ENCODE measurements around the gene ZNF334.

The ZNF334 gene

DNA sequence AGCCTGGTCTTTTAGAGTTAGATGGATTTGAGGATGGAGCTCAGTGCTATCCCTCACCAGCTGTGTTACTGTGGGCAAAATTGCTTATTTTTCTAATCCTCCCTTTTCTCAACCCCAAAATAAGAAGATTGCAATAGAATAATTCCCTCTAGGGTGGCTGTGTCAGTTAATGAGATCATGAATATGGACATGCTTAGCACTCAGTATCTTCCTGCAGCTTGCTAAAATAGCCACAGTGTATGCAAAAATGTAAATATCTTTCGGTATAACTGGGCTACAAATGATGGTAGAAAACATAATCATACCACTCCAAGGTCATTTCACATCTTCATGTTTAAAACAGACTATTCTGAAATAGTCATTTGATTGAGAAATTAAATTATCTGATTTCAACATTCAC is 35.7 kb downstream of the ZNF334 start:
- peaks cover 40% of the 10 kb centered on the region for H3K27me3 Mint-ChIP-seq

DNA sequence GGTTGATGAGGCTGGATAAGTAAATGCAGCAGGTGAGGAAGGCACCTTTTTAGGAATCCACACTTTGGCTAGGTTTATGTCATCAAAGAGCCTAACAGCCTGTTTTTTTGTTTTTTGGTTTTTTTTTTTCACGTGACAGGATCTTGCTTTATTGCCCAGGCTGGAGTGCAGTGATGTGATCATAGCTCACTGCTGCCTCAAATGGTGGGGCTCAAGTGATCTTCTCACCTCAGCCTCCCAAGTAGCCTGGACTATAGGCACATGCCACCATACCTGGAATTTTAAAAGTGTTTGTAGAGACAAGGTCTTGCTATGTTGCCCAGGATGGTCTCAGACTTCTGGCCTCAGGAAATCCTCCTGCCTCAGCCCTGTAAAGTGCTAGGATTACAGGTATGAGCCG is 36.1 kb downstream of the ZNF334 start:
- H3K9me3 Mint-ChIP-seq: no peaks in the 10 kb centered on the region
- H3K4me3 Mint-ChIP-seq: no peak overlapping the region
- ATAC-seq (no peak), DNase-seq (no peak)
- H3K4me1 Mint-ChIP-seq: no peaks in the 10 kb centered on the region
- H3K27ac Mint-ChIP-seq: no peak overlapping the region
- H3K27me3 Mint-ChIP-seq: peaks cover 45% of the 10 kb centered on the region

More for the DNA sequence above, 35.7 kb downstream of the ZNF334 start:
- Mint-ChIP-seq H3K4me3 (no peak overlapping the region), H3K9me3 (no peaks in the 10 kb centered on the region), H3K27ac (no peak overlapping the region), H3K4me1 (no peaks in the 10 kb centered on the region)
- ATAC-seq (no peak), DNase-seq (no peak)

DNA sequence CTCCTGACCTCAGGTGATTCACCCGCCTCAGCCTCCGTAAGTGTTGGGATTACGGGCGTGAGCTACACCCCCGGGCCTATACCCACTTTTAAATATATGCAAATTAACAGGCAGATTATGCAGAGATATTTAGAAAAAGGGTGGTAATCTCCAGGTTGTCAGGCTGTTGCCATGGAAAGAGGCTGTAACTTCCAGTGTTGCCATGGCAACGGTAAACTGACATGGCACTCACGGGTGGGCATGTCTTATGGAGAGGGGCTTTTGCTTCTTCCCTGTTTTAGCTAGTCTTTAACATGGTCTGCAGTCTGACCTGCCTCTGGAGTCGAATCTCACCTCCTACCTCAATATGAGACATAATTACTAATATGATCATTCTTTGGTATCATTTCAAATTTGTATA is 44.9 kb downstream of the ZNF334 start:
- Mint-ChIP-seq H3K9me3 (no peaks in the 10 kb centered on the region), H3K27ac (no peak overlapping the region), H3K4me3 (no peak overlapping the region), H3K27me3 (peaks cover 23% of the 10 kb centered on the region), H3K4me1 (no peaks in the 10 kb centered on the region)
- no peak for DNase-seq
- ATAC-seq: no peak

DNA sequence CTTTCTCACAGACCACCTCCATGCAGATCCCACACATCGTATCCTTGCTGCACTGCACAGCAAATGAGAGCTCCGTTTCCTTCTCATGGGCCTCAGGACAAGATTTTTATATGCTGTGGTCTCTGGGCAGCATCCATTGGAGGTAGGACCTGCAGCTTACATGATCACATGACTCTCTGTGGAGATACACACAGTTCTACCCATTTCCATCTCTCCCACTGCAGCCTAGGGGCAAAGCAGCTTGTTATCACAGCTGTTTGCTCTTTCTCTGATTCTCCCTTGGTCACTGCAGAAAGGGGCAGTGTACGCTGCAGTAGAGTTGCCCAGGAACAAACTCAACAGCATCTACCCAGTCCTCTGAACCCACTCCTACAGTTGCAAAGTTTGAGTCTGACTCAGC is 48.9 kb downstream of the ZNF334 start:
- no peak for DNase-seq
- no peak for ATAC-seq
- Mint-ChIP-seq H3K9me3 (no peaks in the 10 kb centered on the region), H3K27me3 (peaks cover 28% of the 10 kb centered on the region), H3K4me3 (no peak overlapping the region), H3K27ac (no peak overlapping the region), H3K4me1 (peaks cover 2% of the 10 kb centered on the region)

DNA sequence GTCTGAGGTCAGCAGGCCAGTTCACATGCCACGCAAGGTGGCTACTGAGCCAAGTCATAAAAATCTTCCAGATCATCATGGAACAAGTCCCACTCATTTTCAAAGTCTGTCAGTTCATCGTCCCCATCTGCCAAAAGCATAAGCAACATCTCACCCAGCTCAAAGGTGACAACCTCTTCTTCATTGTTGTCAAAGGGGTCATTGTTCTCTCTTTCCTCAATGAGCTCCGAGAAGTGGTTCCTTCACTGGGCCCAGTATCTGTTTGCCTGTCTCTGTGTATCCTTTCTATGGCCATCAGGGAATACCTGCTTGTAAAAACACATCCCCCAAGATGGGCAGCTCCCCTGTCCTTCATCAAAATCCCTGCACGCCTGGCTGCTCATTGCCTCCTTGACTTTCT is 49.5 kb downstream of the ZNF334 start:
- ATAC-seq: no peak
- Mint-ChIP-seq H3K27ac (no peak overlapping the region), H3K9me3 (no peaks in the 10 kb centered on the region), H3K27me3 (peaks cover 34% of the 10 kb centered on the region), H3K4me1 (peaks cover 8% of the 10 kb centered on the region), H3K4me3 (no peak overlapping the region)
- DNase-seq: no peak

DNA sequence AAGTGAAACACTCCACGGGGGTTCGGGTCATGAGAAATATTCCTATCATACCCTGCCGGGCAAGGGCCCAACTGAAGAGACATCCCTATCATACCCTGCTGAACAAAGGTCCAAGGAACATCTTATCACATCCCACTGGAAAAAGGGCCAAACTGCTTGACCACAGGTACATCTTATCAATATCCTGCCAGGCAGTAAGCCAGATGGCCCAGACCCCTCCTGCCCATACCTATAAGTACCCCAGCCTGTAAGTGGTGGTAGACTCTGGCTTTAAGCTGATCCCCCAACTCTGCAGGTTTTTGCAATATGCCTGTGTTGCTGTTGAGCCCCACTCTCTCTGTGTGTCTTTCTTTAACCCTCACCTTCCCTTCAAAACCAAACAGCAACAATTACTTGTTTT is 51.6 kb downstream of the ZNF334 start:
- no peak for DNase-seq
- peaks cover 9% of the 10 kb centered on the region for H3K4me1 Mint-ChIP-seq
- ATAC-seq: no peak
- H3K9me3 Mint-ChIP-seq: peaks cover 6 to 10% of the 10 kb centered on the region in 2 donors
- no peak overlapping the region for H3K4me3 Mint-ChIP-seq
- H3K27me3 Mint-ChIP-seq: peaks cover 53% of the 10 kb centered on the region
- no peak overlapping the region for H3K27ac Mint-ChIP-seq

DNA sequence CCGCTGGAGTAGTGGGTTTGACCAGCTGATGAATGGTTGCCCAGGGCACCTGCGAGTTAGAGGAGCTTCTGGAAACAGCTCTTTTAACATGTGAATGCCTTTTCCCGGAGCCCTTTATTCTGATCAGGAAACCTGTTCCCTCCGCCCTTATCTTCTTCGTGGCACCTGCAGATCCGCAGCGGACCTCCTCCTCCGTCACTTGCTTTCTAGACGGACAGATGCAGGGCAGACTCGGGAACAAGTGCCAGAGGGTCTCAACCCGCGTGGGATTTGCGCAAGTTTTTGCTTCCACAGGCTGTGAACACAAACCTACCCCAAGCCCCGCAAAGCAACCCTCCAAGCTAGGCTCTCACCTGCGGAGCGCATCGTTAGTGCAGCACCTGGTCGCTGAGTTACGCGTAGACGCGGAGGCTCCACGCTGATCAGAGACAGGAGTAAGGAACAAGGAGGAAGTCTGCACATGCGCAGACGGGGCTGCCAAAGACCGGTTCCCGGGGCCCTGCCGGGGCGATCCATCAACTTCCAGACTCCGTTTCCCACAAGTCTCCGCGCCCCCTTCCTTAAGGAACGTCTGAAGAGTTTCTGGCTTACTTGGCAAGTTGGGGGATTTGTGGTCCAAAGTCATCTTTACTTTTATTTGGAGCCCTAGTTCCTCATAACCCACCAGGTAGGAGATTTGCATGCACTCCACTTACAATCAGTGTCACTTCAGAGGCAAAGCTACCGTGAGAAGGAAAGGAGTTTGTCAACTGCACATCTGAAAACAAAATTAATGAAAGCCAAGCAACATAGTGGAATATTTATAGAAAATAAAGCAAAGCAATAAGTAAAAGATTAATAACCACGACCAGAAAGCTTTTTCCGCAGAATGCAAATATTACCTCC is 54.3 kb downstream of the ZNF334 start:
- ATAC-seq: no peak
- H3K4me1 Mint-ChIP-seq: peaks cover 9% of the 10 kb centered on the region
- peaks cover 20 to 24% of the 10 kb centered on the region in 2 donors for H3K9me3 Mint-ChIP-seq
- no peak for DNase-seq
- no peak overlapping the region for H3K27ac Mint-ChIP-seq
- peak overlapping the region in 1 of 2 donors; percentile 39 for H3K4me3 Mint-ChIP-seq
- H3K27me3 Mint-ChIP-seq: peaks cover 63% of the 10 kb centered on the region

DNA sequence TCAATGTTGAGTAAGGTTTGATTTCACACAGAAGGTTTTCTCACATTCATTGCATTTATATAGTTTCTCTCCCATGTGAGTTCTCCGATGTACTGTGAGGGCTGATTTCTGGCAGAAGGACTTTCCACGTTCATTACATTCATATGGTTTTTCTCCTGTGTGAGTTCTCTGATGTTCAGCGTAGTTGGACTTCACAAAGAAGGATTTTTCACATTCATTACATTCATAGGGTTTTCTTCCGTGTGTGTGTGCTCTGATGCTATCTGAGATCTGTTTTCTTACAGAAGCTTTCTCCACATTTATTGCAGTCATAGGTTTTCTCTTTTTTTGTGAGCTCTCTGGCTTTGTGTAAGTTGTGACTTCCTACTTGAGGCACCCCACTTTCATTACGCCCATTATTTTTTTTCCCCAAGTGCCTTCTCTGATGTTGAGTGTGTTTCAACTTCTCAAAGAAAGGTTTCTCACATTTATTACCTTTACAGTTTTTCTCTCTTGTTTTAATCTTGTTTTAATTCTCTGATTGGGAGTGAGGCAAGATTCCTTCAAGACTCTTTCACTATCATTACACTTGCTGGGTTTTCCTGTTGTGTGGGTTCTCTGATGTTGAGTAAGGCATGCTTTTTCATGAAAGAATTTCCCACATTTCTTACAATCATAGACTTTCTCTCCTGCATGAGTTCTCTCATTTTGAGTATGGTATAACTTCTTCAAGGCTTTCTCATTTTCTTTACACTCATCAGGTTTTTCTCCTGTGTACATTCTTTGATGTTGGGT is 56.9 kb downstream of the ZNF334 start:
- Mint-ChIP-seq H3K4me3 (no peak overlapping the region), H3K9me3 (peaks cover 20 to 24% of the 10 kb centered on the region in 2 donors), H3K27me3 (peaks cover 53% of the 10 kb centered on the region), H3K27ac (no peak overlapping the region), H3K4me1 (peaks cover 9% of the 10 kb centered on the region)
- DNase-seq (no peak), ATAC-seq (no peak)

DNA sequence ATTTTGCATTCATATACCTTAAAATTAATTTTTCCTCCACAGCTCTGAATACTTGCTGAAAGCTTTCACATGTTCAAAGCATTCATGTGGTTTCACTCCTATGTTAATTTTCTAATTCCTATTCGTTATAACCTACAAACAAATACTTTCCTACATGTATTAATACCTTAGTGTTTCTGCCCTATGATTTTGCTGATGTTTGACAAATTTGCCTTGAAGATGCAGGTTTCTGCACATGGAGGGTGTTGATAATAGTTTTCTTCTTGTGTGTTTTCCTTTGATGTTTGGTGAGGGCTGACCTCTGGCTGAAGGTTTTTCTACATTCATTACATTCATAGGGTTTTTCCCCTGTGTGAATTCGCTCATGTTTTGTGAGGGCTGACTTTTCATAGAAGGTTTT is 57.6 kb downstream of the ZNF334 start:
- no peak overlapping the region for H3K4me3 Mint-ChIP-seq
- ATAC-seq: no peak
- peaks cover 9% of the 10 kb centered on the region for H3K4me1 Mint-ChIP-seq
- H3K27ac Mint-ChIP-seq: no peak overlapping the region
- no peak for DNase-seq
- H3K27me3 Mint-ChIP-seq: peaks cover 57% of the 10 kb centered on the region
- H3K9me3 Mint-ChIP-seq: peaks cover 20 to 24% of the 10 kb centered on the region in 2 donors
